IMR-90 (cell line): ENCODE measurements around the gene NFATC1. TPM values are rescaled to one million over a fixed set of nuclear protein-coding genes. Genes with fewer than 3 reads are reported as not detected.

Experiments
- ATAC-seq: fragments of 200-7000 bp; cut with Tn5 transposase; 2 replicates; pipeline ENCODE4 v1.9.1; 2020; ENCODE audit warnings: low read depth, mild to moderate bottlenecking, moderate library complexity
- BruUV-seq: library from RNA; stranded (reverse); fragments of 400-500 nt; replicated peaks from 2 replicates; lab custom pipeline; 2021; lab: Mats Ljungman, UMichigan
- CTCF ChIA-PET: fragments of 300-600 bp; formaldehyde crosslinking; extraction: SDS; loops from one replicate; lab custom pipeline; 2021; ENCODE audit warnings: antibody characterized with exemption; lab: Yijun Ruan, JAX
- POLR2A ChIA-PET: fragments of 300-600 bp; sonication (Branson Sonifier 250); formaldehyde crosslinking; loops from one replicate; lab custom pipeline; 2022; ENCODE audit warnings: antibody characterized with exemption; ENCODE audit not compliant: unreplicated experiment; lab: Charles Lee
- DNase-seq: peaks from one replicate; pipeline ENCODE4 v3.0.0; 2013
- H2AFZ ChIP-seq: replicated peaks from 2 replicates; pipeline ENCODE3; 2013; ENCODE audit warnings: low read length, mild to moderate bottlenecking; ENCODE audit not compliant: poor library complexity
- H2AK5ac ChIP-seq: 2 replicates; pipeline ENCODE4 v1.6.1; 2013; ENCODE audit warnings: low read depth, low read length, inconsistent platforms
- H2AK9ac ChIP-seq: replicated peaks from 2 replicates; pipeline ENCODE3; 2013; ENCODE audit warnings: mild to moderate bottlenecking, low read depth, low read length, moderate library complexity; ENCODE audit not compliant: poor library complexity
- H2BK120ac ChIP-seq: 2 replicates; pipeline ENCODE4 v1.6.1; 2013; ENCODE audit warnings: low read depth, low read length, inconsistent platforms
- H2BK15ac ChIP-seq: 3 replicates; pipeline ENCODE4 v1.6.1; 2013; ENCODE audit warnings: low read depth, low read length, inconsistent platforms
- H2BK20ac ChIP-seq: 2 replicates; pipeline ENCODE4 v1.6.1; 2013; ENCODE audit warnings: low read depth, mild to moderate bottlenecking, inconsistent platforms, low read length, moderate library complexity
- H2BK5ac ChIP-seq: 2 replicates; pipeline ENCODE4 v1.6.1; 2013; ENCODE audit warnings: mild to moderate bottlenecking, low read depth, low read length, inconsistent platforms; ENCODE audit not compliant: poor library complexity, severe bottlenecking
- H3K14ac ChIP-seq: replicated peaks from 2 replicates; pipeline ENCODE4 v1.6.1; 2013; ENCODE audit warnings: low read depth, low read length, inconsistent platforms
- H3K18ac ChIP-seq: 2 replicates; pipeline ENCODE4 v1.6.1; 2013; ENCODE audit warnings: low read depth, low read length, control low read depth
- H3K23ac ChIP-seq: 2 replicates; pipeline ENCODE4 v1.6.1; 2013; ENCODE audit warnings: low read depth, low read length, inconsistent platforms
- H3K27ac ChIP-seq: 2 replicates; pipeline ENCODE4 v1.5.1; 2013; ENCODE audit warnings: mild to moderate bottlenecking, control low read depth, low read length; ENCODE audit not compliant: insufficient read depth
- H3K27me3 ChIP-seq: 2 replicates; pipeline ENCODE4 v1.6.1; 2013; ENCODE audit warnings: low read length; ENCODE audit not compliant: control insufficient read depth, insufficient read depth
- H3K36me3 ChIP-seq: 2 replicates; pipeline ENCODE4 v1.6.1; 2013; ENCODE audit warnings: low read length, mixed read lengths; ENCODE audit not compliant: control insufficient read depth, insufficient read depth
- H3K4ac ChIP-seq: 2 replicates; pipeline ENCODE4 v1.6.1; 2013; ENCODE audit warnings: low read depth, low read length, inconsistent platforms
- H3K4me1 ChIP-seq: 2 replicates; pipeline ENCODE4 v1.6.1; 2013; ENCODE audit warnings: low read length, mixed read lengths; ENCODE audit not compliant: control insufficient read depth, insufficient read depth
- H3K4me2 ChIP-seq: 2 replicates; pipeline ENCODE4 v1.6.1; 2013; ENCODE audit warnings: low read depth, mild to moderate bottlenecking, control low read depth, low read length, moderate library complexity
- H3K4me3 ChIP-seq: 2 replicates; pipeline ENCODE4 v1.5.1; 2013; ENCODE audit warnings: low read depth, mild to moderate bottlenecking, control low read depth, low read length, moderate library complexity; ENCODE audit not compliant: insufficient read depth
- H3K56ac ChIP-seq: 2 replicates; pipeline ENCODE4 v1.6.1; 2013; ENCODE audit warnings: low read length, inconsistent platforms; ENCODE audit not compliant: insufficient read depth; ENCODE audit errors: extremely low read depth
- H3K79me1 ChIP-seq, 2 experiments: 2 replicates each; pipeline ENCODE4 v1.6.1; 2013; ENCODE audit warnings: low read length in 2 of 2, inconsistent platforms in 1 of 2, low read depth in 1 of 2
- H3K9ac ChIP-seq: 2 replicates; pipeline ENCODE4 v1.6.1; 2013; ENCODE audit warnings: low read depth, low read length, control low read depth
- H3K9me1 ChIP-seq: 2 replicates; pipeline ENCODE4 v1.6.1; 2013; ENCODE audit warnings: low read length, inconsistent platforms; ENCODE audit not compliant: insufficient read depth
- H3K9me3 ChIP-seq: 2 replicates; pipeline ENCODE4 v1.6.1; 2013; ENCODE audit warnings: low read length; ENCODE audit not compliant: control insufficient read depth, insufficient read depth
- H4K20me1 ChIP-seq: 2 replicates; pipeline ENCODE4 v1.6.1; 2013; ENCODE audit warnings: low read length, inconsistent platforms; ENCODE audit not compliant: insufficient read depth
- H4K5ac ChIP-seq: 2 replicates; pipeline ENCODE4 v1.6.1; 2013; ENCODE audit warnings: mild to moderate bottlenecking, low read depth, low read length, control low read depth
- H4K8ac ChIP-seq, 2 experiments: 2 replicates each; pipeline ENCODE4 v1.6.1; 2013; ENCODE audit warnings: low read depth in 2 of 2, low read length in 2 of 2, control low read depth in 1 of 2, inconsistent platforms in 1 of 2
- H4K91ac ChIP-seq: 2 replicates; pipeline ENCODE4 v1.6.1; 2013; ENCODE audit warnings: low read depth, low read length, inconsistent platforms; ENCODE audit not compliant: insufficient read depth
- MAFK ChIP-seq: IDR thresholded peaks from 2 replicates; pipeline ENCODE4 v1.6.1; 2012; ENCODE audit warnings: low read depth, low read length, improper control_type of control experiment
- WGBS, 2 experiments: methylation state at CpG; one replicate each; pipeline versions ENCODE4 v1.1.5 to v1.1.7; 2013; ENCODE audit warnings: missing lambda C conversion rate in 2 of 2; ENCODE audit not compliant: insufficient read length in 1 of 2; ENCODE audit errors: extremely low coverage in 2 of 2; 5-methylcytosine and 5-hydroxymethylcytosine counted together
- dilution Hi-C: fragments of 300-500 bp; cut with HindIII; formaldehyde crosslinking; loops from one replicate; pipeline ENCODE4 v1.14.3; 2018; ENCODE audit warnings: low sequenced_read_pairs; ENCODE audit not compliant: unreplicated experiment
- in situ Hi-C: fragments of 300-500 bp; cut with MboI; formaldehyde crosslinking; loops from 3 replicates; pipeline ENCODE4 v1.14.3; 2019; ENCODE audit warnings: low sequenced_read_pairs, inconsistent platforms, mixed read lengths
- intact Hi-C: fragments of 100-400 bp; cut with micrococcal nuclease; formaldehyde crosslinking; loops from 2 replicates; pipeline ENCODE4 v1.10.0; 2022
- polyA plus RNA-seq, 3 experiments: library from polyadenylated mRNA; depleted of rRNA; stranded (reverse); fragments of >200 nt; gene quantifications; 2 replicates each; pipeline ENCODE4 v1.2.3, GENCODE V29; 2012; ENCODE audit warnings: low replicate concordance in 1 of 3
- total RNA-seq: library from RNA; depleted of rRNA; stranded (reverse); fragments of >200 nt; gene quantifications from 2 replicates; pipeline ENCODE4 v1.2.3, GENCODE V29; 2012

Gene NFATC1
- total and polyA plus RNA-seq, 2 of the 4 experiments (the other 2 are of a cell fraction), result 0.36 to 1.8 TPM

- H3K4me1 ChIP-seq, result peaks cover 11% of the 10 kb centered on the region; the same call in 1 of the 2 replicates
- no peaks in the 10 kb centered on the region for H4K20me1 ChIP-seq
- no TSS peak for BruUV-seq
- no peak overlapping the region for H3K4ac ChIP-seq
- POLR2A ChIA-PET, result no interaction called here
- intact Hi-C loops (no loop called here), dilution Hi-C loops (no loop called here), in situ Hi-C loops (no loop called here)
- no peak overlapping the region for H2BK15ac ChIP-seq
- ATAC-seq, result no peak
- no peak overlapping the region for H3K18ac ChIP-seq
- CTCF ChIA-PET, result no interaction called here
- no peak overlapping the region for H3K4me2 ChIP-seq
- no peak overlapping the region for H4K8ac ChIP-seq
- no peaks in the 10 kb centered on the region for H3K79me1 ChIP-seq
- TF ChIP-seq MAFK, result no peak
- H2AK5ac ChIP-seq, result no peak overlapping the region
- no peak overlapping the region for H2AFZ ChIP-seq
- H2BK5ac ChIP-seq, result no peak overlapping the region
- H3K23ac ChIP-seq, result no peak overlapping the region
- no peak overlapping the region for H3K14ac ChIP-seq
- H3K4me3 ChIP-seq, result no peak overlapping the region
- DNase-seq, result no peak
- no peak overlapping the region for H3K56ac ChIP-seq
- no peak overlapping the region for H3K27ac ChIP-seq
- peaks cover 5% of the 10 kb centered on the region; the same call in 1 of the 2 replicates for H3K9me1 ChIP-seq
- no peak overlapping the region for H2BK20ac ChIP-seq
- 64% methylated on average over 18 of the region's 41 CpGs; no CpG with 5 or more reads in 1 of the 2 experiments for WGBS, 2 experiments
- no peaks in the 10 kb centered on the region for H3K27me3 ChIP-seq
- H3K9me3 ChIP-seq, result peaks cover 6% of the 10 kb centered on the region; the same call in 1 of the 2 replicates
- H4K5ac ChIP-seq, result no peak overlapping the region
- H3K36me3 ChIP-seq, result no peaks in the 10 kb centered on the region
- H2BK120ac ChIP-seq, result no peak overlapping the region
- H3K9ac ChIP-seq, result no peak overlapping the region
- H4K91ac ChIP-seq, result no peak overlapping the region
- H2AK9ac ChIP-seq, result no peak overlapping the region
Measured at GRCh38 chr18:79480171-79481045, 84.7 kb downstream of the NFATC1 start.
